ENCODE data around the gene TRA2A. TPM values are rescaled to one million over a fixed set of nuclear protein-coding genes. Genes with fewer than 3 reads are reported as not detected.
A peak's percentile ranks its signal among the peaks of the same experiment; 100 is the strongest.
"Not testable (repeated sequence)": the region's sequence is repeated elsewhere in the genome, so short reads cannot be mapped to it uniquely, and the experiment has no call there.

Gene TRA2A
- total RNA-seq, 1 experiment from 2014 or later, result 25.1 TPM

GRCh38 chr7:23494009-23494408 lies 37.8 kb downstream of the TRA2A start:
- no peak for DNase-seq (ENCODE audit: low read depth)

- peak; percentile 20 for DNase-seq (ENCODE audit: low read depth)
These were observed 40.3 kb downstream of the TRA2A start for GRCh38 chr7:23491502-23491901.

- DNase-seq (ENCODE audit: low read depth), result peak; percentile 53
These were observed 41.2 kb downstream of the TRA2A start for GRCh38 chr7:23490357-23491135.

GRCh38 chr7:23488714-23489113 lies 43.1 kb downstream of the TRA2A start:
- DNase-seq (ENCODE audit: low read depth), result not testable (repeated sequence)

GRCh38 chr7:23487670-23488069 lies 44.1 kb downstream of the TRA2A start:
- DNase-seq (ENCODE audit: low read depth), result no peak

- DNase-seq (ENCODE audit: low read depth), result no peak
These were observed 45.6 kb downstream of the TRA2A start for GRCh38 chr7:23486002-23486773.

- no peak for DNase-seq (ENCODE audit: low read depth)
These were observed 49.1 kb downstream of the TRA2A start for GRCh38 chr7:23482686-23483085.

- DNase-seq (ENCODE audit: low read depth), result no peak
These were observed 53.6 kb downstream of the TRA2A start for GRCh38 chr7:23477962-23478866.

GRCh38 chr7:23477157-23477499 lies 54.7 kb downstream of the TRA2A start:
- no peak for DNase-seq (ENCODE audit: low read depth)

- no peak for DNase-seq (ENCODE audit: low read depth)
These were observed 55.3 kb downstream of the TRA2A start for GRCh38 chr7:23476286-23477156.

GRCh38 chr7:23475576-23475839 lies 56.3 kb downstream of the TRA2A start:
- DNase-seq (ENCODE audit: low read depth), result no peak

- no peak for DNase-seq (ENCODE audit: low read depth)
These were observed 56.8 kb downstream of the TRA2A start for GRCh38 chr7:23474829-23475575.

- DNase-seq (ENCODE audit: low read depth), result peak; percentile 100
These were observed 57.5 kb downstream of the TRA2A start for GRCh38 chr7:23474094-23474828.

GRCh38 chr7:23473844-23474093 lies 58.0 kb downstream of the TRA2A start:
- no peak for DNase-seq (ENCODE audit: low read depth)

GRCh38 chr7:23472956-23473843 lies 58.6 kb downstream of the TRA2A start:
- peak; percentile 53 for DNase-seq (ENCODE audit: low read depth)

- no peak for DNase-seq (ENCODE audit: low read depth)
These were observed 59.2 kb downstream of the TRA2A start for GRCh38 chr7:23472556-23472955.

- DNase-seq (ENCODE audit: low read depth), result no peak
These were observed 59.7 kb downstream of the TRA2A start for GRCh38 chr7:23472046-23472445.

- DNase-seq (ENCODE audit: low read depth), result peak; percentile 88
These were observed 60.5 kb downstream of the TRA2A start for GRCh38 chr7:23471106-23471859.
